HepG2 (cell line): ENCODE results near the gene SCN9A. TPM values are rescaled to one million over a fixed set of nuclear protein-coding genes. Genes with fewer than 3 reads are reported as not detected.

ENCODE experiments used
- ATF7-NPFF ChIP-seq: sonication (generic); formaldehyde crosslinking; IDR thresholded peaks from 2 replicates; pipeline ENCODE4 v1.8.1; 2023; ENCODE audit warnings: mild to moderate bottlenecking, low read depth, missing genetic modification reagents, moderate library complexity
- DBP ChIP-seq: sonication (generic); formaldehyde crosslinking; IDR thresholded peaks from 2 replicates; pipeline ENCODE4 v1.4.0; 2020; ENCODE audit warnings: missing genetic modification reagents; ENCODE audit errors: not compliant biosample characterization
- IRF1 ChIP-seq: sonication (generic); formaldehyde crosslinking; IDR thresholded peaks from 2 replicates; pipeline ENCODE4 v1.4.0; 2020; ENCODE audit warnings: low read depth, mild to moderate bottlenecking, missing genetic modification reagents
- IRF9 ChIP-seq: sonication (generic); formaldehyde crosslinking; IDR thresholded peaks from 2 replicates; pipeline ENCODE4 v1.8.0; 2022; ENCODE audit warnings: missing genetic modification reagents, mild to moderate bottlenecking, borderline replicate concordance
- ISL2 ChIP-seq: sonication (generic); formaldehyde crosslinking; IDR thresholded peaks from 2 replicates; pipeline ENCODE4 v1.5.0; 2020; ENCODE audit warnings: missing genetic modification reagents
- MATR3 ChIP-seq: sonication (generic); formaldehyde crosslinking; IDR thresholded peaks from 2 replicates; pipeline ENCODE4 v1.4.0; 2020; ENCODE audit warnings: missing genetic modification reagents
- POLR2AphosphoS5 ChIP-seq: IDR thresholded peaks from 2 replicates; pipeline ENCODE4 v1.6.1; 2012; ENCODE audit warnings: low read depth, low read length
- REL ChIP-seq: sonication (generic); formaldehyde crosslinking; conservative IDR thresholded peaks from 2 replicates; pipeline ENCODE4 v1.8.0; 2022; ENCODE audit warnings: mild to moderate bottlenecking, missing genetic modification reagents, moderate library complexity
- REXO4 ChIP-seq: sonication (generic); formaldehyde crosslinking; IDR thresholded peaks from 2 replicates; pipeline ENCODE4 v1.8.0; 2022; ENCODE audit warnings: missing genetic modification reagents, mild to moderate bottlenecking, borderline replicate concordance
- RFX1 ChIP-seq: fragments of 450-650 bp; IDR thresholded peaks from 2 replicates; pipeline ENCODE4 v1.6.1; 2017
- SIN3B ChIP-seq: fragments of 150-350 bp; IDR thresholded peaks from 2 replicates; pipeline ENCODE4 v1.6.1; 2014; ENCODE audit warnings: low read length
- THAP7 ChIP-seq: sonication (generic); formaldehyde crosslinking; IDR thresholded peaks from 2 replicates; pipeline ENCODE4 v1.8.1; 2023; ENCODE audit warnings: mild to moderate bottlenecking, missing genetic modification reagents
- ZBTB20 ChIP-seq: sonication (generic); formaldehyde crosslinking; IDR thresholded peaks from 2 replicates; pipeline ENCODE4 v1.8.1; 2023; ENCODE audit warnings: missing genetic modification reagents, low read depth, mild to moderate bottlenecking, borderline replicate concordance
- ZBTB38 ChIP-seq: sonication (generic); formaldehyde crosslinking; IDR thresholded peaks from 2 replicates; pipeline ENCODE4 v1.5.1; 2020; ENCODE audit warnings: mild to moderate bottlenecking, missing genetic modification reagents
- ZFP91 ChIP-seq: sonication (generic); formaldehyde crosslinking; IDR thresholded peaks from 2 replicates; pipeline ENCODE4 v1.9.0; 2022; ENCODE audit warnings: missing genetic modification reagents, mild to moderate bottlenecking, borderline replicate concordance
- ZKSCAN5 ChIP-seq: sonication (generic); formaldehyde crosslinking; IDR thresholded peaks from 2 replicates; pipeline ENCODE4 v1.5.1; 2020; ENCODE audit warnings: mild to moderate bottlenecking, missing genetic modification reagents
- ZMAT5 ChIP-seq: sonication (generic); formaldehyde crosslinking; IDR thresholded peaks from 2 replicates; pipeline ENCODE4 v1.5.0; 2020; ENCODE audit warnings: mild to moderate bottlenecking, low read depth, missing genetic modification reagents, borderline replicate concordance
- ZNF281 ChIP-seq: sonication (generic); formaldehyde crosslinking; IDR thresholded peaks from 2 replicates; pipeline ENCODE4 v1.4.0; 2020; ENCODE audit warnings: missing genetic modification reagents, borderline replicate concordance
- ZNF326 ChIP-seq: sonication (generic); formaldehyde crosslinking; IDR thresholded peaks from 2 replicates; pipeline ENCODE4 v1.4.0; 2020; ENCODE audit warnings: missing genetic modification reagents, borderline replicate concordance
- ZNF850 ChIP-seq: sonication (generic); formaldehyde crosslinking; conservative IDR thresholded peaks from 2 replicates; pipeline ENCODE4 v1.9.0; 2021; ENCODE audit warnings: mild to moderate bottlenecking, missing genetic modification reagents
- polyA plus RNA-seq, 8 experiments: library from polyadenylated mRNA; depleted of rRNA in 3 of 8; stranded (reverse) in 7 of 8; unstranded in 1 of 8; fragments of >200 nt; fragmentation: Illumina TruSeq in 4 of 8; extraction: Trizol in 4 of 8; gene quantifications; 2 replicates each; pipeline versions ENCODE4 v1.2.1 to v1.2.3, GENCODE V29; 2011 to 2016; ENCODE audit warnings: low read depth in 4 of 8, missing spikeins in 1 of 8, mixed read lengths in 1 of 8; ENCODE audit not compliant: insufficient read depth in 1 of 8
- total RNA-seq, 5 experiments: library from RNA; depleted of rRNA; stranded (reverse); fragments of >200 nt; fragmentation: Illumina TruSeq; extraction: Trizol; gene quantifications; 2 replicates each; pipeline ENCODE4 v1.2.3, GENCODE V29; 2016; ENCODE audit warnings: low read depth in 1 of 5

SCN9A gene
- total and polyA plus RNA-seq, 2 of the 13 experiments (the other 11 are each of a cell fraction or from before 2014, with no cell fraction given): 15.3 to 24.3 TPM

- TF ChIP-seq ZFP91 (CRISPR knock-in tag) (peak; percentile 96), IRF9 (peak; percentile 86; the same call in 1 of the 2 replicates), ZMAT5 (CRISPR knock-in tag) (no peak), POLR2AphosphoS5 (peak; percentile 74), ZNF281 (peak; percentile 77; the same call in 1 of the 2 replicates), SIN3B (no peak), RFX1 (no peak), ZNF326 (CRISPR knock-in tag) (no peak), IRF1 (CRISPR knock-in tag) (no peak), ZBTB20 (no peak; the same call in none of the 2 replicates), MATR3 (CRISPR knock-in tag) (no peak), DBP (no peak), ZNF850 (CRISPR knock-in tag) (0 out of 2 replicates have a peak, but pooled peaks have one; percentile 35), ISL2 (CRISPR knock-in tag) (peak; percentile 57), ZBTB38 (CRISPR knock-in tag) (peak; percentile 84), REL (peak; percentile 89; the same call in 1 of the 2 replicates), ZKSCAN5 (CRISPR knock-in tag) (peak; percentile 39; the same call in 1 of the 2 replicates), REXO4 (CRISPR knock-in tag) (no peak), ATF7-NPFF (CRISPR knock-in tag) (peak; percentile 48; the same call in 1 of the 2 replicates), THAP7 (CRISPR knock-in tag) (peak; percentile 84; the same call in 1 of the 2 replicates)
Observed at GRCh38 chr2:166375736-166376487, at the start of gene SCN9A (continued).
